ENCODE data around the gene PC.

Gene PC

DNA sequence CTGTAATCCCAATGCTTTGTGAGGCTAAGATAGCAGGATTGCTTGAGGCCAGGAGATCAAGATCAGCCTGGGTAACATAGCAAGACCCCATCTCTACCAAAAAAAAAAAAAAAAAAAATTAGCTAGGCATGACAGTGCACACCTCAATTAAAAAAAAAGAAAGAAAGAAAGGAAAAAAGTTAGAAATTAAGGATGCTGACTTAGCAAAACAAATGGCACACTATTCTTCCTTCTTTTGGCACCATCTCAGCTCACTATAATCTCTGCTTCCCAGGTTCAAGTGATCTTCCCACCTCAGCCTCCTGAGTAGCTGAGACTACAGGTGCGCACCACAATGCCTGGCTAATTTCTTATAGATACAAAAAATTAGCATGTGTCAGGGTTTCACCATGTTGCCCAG is 33.9 kb downstream of the PC start:
- H3K4me3 ChIP-seq (ENCODE audit: control insufficient read depth, low read depth, low read length), result no peak overlapping the region
- TF ChIP-seq, protein P1, sequence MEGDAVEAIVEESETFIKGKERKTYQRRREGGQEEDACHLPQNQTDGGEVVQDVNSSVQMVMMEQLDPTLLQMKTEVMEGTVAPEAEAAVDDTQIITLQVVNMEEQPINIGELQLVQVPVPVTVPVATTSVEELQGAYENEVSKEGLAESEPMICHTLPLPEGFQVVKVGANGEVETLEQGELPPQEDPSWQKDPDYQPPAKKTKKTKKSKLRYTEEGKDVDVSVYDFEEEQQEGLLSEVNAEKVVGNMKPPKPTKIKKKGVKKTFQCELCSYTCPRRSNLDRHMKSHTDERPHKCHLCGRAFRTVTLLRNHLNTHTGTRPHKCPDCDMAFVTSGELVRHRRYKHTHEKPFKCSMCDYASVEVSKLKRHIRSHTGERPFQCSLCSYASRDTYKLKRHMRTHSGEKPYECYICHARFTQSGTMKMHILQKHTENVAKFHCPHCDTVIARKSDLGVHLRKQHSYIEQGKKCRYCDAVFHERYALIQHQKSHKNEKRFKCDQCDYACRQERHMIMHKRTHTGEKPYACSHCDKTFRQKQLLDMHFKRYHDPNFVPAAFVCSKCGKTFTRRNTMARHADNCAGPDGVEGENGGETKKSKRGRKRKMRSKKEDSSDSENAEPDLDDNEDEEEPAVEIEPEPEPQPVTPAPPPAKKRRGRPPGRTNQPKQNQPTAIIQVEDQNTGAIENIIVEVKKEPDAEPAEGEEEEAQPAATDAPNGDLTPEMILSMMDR (conservative IDR thresholded peaks at IDR 0.05; ENCODE audit: control insufficient read depth, insufficient read depth, low read depth, low read length), result no peak
- DNase-seq (ENCODE audit: low read depth), result no peak

GRCh38 chr11:66922551-66922950 is 35.6 kb downstream of the PC start:
- TF ChIP-seq, protein P1 (conservative IDR thresholded peaks at IDR 0.05; ENCODE audit: control insufficient read depth, insufficient read depth, low read depth, low read length), result no peak
- DNase-seq (ENCODE audit: low read depth), result no peak
- no peak overlapping the region for H3K4me3 ChIP-seq (ENCODE audit: control insufficient read depth, low read depth, low read length)

DNA sequence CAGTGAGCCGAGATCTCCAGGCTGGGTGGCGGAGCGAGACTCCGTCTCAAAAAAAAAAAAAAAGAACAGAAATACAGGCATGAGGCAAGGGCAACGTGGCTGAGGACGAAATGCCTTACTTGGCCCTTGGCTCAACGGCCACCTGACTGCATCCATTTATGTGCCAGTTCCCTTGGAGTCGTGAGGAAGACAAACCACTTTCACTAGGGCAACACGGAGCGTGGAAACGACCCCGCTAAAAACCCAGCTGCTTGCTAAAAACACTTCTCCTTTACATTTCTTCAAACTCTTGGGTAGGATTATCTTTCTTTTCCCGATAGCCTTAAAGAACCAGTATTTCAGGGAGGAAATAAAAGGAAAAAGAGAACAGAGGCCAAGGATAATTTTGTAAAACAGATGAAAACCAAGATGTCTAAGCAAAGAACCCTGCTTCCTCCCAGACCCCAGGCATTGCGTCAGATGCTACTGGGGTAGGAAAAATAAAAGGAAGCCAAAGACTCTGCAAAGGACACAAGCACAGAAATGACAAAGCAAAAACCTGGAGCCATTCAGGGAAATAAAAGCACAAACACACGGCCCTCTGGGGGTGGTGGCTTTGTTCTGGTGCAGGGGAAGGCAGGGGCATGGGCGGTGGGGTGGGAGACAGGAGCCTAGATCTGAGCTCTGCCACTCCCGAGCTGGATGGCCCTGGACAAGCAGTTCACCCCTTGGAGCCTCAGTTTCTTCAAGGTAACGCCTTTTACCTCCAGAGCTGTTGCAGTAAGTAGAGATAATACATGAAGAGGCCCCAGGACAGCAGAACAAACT is 37.0 kb downstream of the PC start:
- DNase-seq (ENCODE audit: low read depth), result no peak
- TF ChIP-seq, protein P1 (conservative IDR thresholded peaks at IDR 0.05; ENCODE audit: control insufficient read depth, insufficient read depth, low read depth, low read length), result no peak
- H3K4me3 ChIP-seq (ENCODE audit: control insufficient read depth, low read depth, low read length), result no peak overlapping the region

DNA sequence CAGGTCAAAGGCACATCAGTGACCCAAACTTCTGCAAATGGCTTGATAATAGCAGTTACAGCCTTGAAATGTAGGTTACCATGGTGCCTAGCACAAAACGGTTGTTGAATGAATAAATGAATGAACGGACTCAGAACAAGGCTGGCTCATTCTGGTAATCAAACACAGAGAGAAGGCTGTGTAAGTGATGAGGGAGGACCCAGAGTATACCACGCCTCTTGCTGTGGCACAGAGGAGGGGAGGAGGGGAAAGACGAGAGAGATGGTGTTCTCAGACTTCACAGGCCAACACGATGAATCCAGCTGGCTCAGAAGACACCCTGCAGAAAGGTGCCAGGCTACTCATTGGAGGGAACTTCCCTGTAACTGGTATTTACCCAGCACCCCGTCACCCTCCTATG is 38.3 kb downstream of the PC start:
- H3K4me3 ChIP-seq (ENCODE audit: control insufficient read depth, low read depth, low read length), result no peak overlapping the region
- TF ChIP-seq, protein P1 (conservative IDR thresholded peaks at IDR 0.05; ENCODE audit: control insufficient read depth, insufficient read depth, low read depth, low read length), result no peak
- DNase-seq (ENCODE audit: low read depth), result no peak

DNA sequence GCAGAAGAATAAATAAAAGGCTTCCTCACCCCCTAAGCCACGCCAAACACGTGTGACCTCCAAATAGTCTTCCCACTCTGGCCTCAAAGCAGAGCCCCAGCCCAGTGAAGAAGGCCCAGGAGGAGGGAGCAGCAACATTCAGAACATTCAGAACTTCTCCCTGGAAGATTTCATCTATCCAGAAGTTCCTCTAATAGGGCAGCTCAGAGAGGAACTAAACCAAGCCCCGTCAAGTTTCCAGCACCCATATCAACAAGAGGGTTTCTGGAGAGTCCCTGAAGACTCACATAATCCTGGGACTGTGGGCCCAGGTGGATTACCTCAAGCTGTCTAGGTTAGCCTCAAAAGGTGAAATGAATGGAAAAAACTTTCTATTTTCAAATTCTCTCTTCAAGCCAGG is 39.4 kb downstream of the PC start:
- no peak for DNase-seq (ENCODE audit: low read depth)
- H3K4me3 ChIP-seq (ENCODE audit: control insufficient read depth, low read depth, low read length), result no peak overlapping the region
- TF ChIP-seq, protein P1 (conservative IDR thresholded peaks at IDR 0.05; ENCODE audit: control insufficient read depth, insufficient read depth, low read depth, low read length), result no peak

DNA sequence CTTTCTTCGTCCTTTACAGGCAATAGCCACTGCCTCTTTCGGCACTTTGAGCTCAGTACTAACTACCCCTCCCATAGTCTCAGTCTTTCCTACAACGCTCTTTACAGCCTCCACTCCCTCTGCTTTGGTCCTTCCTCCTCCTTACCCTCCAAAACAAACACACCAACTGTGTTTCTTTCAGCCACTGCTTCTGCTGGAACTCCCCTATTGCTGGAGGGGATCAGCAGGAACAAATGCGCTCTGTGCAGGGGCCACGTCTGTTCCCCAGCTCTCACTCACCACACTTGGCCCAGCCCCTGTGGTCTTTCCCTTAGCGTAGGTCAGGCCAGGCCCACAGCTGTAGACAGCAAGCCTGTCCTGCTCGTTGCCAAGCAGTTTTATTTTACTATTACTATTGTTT is 42.3 kb downstream of the PC start:
- DNase-seq (ENCODE audit: low read depth), result no peak
- TF ChIP-seq, protein P1 (conservative IDR thresholded peaks at IDR 0.05; ENCODE audit: control insufficient read depth, insufficient read depth, low read depth, low read length), result no peak
- no peak overlapping the region for H3K4me3 ChIP-seq (ENCODE audit: control insufficient read depth, low read depth, low read length)
